ENCODE results near the gene CHORDC1. TPM values are rescaled to one million over a fixed set of nuclear protein-coding genes. Genes with fewer than 3 reads are reported as not detected.

CHORDC1 gene
- polyA plus RNA-seq, 1 donor (not counting 4 experiments of a cell fraction or from before 2014, with no cell fraction given) = 50.7 TPM

DNA sequence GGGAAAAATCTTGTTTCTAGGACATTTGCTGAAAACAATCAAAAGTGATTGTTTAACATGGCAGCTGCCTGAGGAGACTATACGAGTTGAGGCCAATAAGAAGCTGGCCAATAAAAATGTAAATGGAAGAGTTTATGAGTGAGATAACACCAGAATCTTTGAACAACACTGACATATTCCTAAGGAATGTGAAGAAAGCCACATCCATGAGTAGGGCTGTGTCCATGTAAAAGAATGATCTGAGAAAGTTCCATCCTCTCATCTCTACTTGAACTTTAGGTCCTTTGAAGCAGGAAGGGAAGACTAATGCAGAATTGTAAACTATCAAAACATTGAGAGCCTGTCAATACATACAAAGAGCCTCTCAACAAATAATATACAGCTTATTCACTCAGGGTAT lies 6.9 kb upstream of the CHORDC1 start:
- Histone ChIP-seq H3K9me1 (ENCODE audit: control insufficient read depth, extremely low read depth, insufficient read depth, low read length) (no peaks in the 10 kb centered on the region), H3K4me3 (ENCODE audit: control insufficient read depth in 2 of 3, extremely low read depth in 1 of 3, insufficient read depth in 2 of 3, low read depth in 1 of 3, low read length in 3 of 3) (no peak overlapping the region), H3K79me2 (ENCODE audit: control insufficient read depth, insufficient read depth, low read length) (no peaks in the 10 kb centered on the region), H3K27me3 (ENCODE audit: control insufficient read depth, extremely low read depth, insufficient read depth, low read length) (no peaks in the 10 kb centered on the region), H2AFZ (ENCODE audit: control insufficient read depth, low read length) (no peak overlapping the region), H3K27ac (ENCODE audit: control insufficient read depth, insufficient read depth, low read length) (no peak overlapping the region), H3K4me2 (ENCODE audit: control insufficient read depth, extremely low read depth, insufficient read depth, low read depth, low read length) (no peak overlapping the region), H3K9ac (ENCODE audit: control insufficient read depth, extremely low read depth, insufficient read depth, low read length) (no peak overlapping the region), H3K9me3 (ENCODE audit: control insufficient read depth, low read depth, low read length) (no peaks in the 10 kb centered on the region), H4K20me1 (ENCODE audit: control insufficient read depth, extremely low read depth, insufficient read depth, low read length) (no peaks in the 10 kb centered on the region), H3K4me1 (ENCODE audit: control insufficient read depth, extremely low read depth, insufficient read depth, low read length) (no peaks in the 10 kb centered on the region), H3K36me3 (ENCODE audit: control insufficient read depth in 2 of 2, extremely low read depth in 1 of 2, insufficient read depth in 2 of 2, low read length in 2 of 2) (no peaks in the 10 kb centered on the region)
- dilution Hi-C loops (cut with MboI; ENCODE audit: extremely low pct_ligation_motif_present, low sequenced_read_pairs) = no loop called here
- FAIRE-seq (no peak), DNase-seq (ENCODE audit: low read depth, low spot score) (no peak)
- TF ChIP-seq, protein P1, sequence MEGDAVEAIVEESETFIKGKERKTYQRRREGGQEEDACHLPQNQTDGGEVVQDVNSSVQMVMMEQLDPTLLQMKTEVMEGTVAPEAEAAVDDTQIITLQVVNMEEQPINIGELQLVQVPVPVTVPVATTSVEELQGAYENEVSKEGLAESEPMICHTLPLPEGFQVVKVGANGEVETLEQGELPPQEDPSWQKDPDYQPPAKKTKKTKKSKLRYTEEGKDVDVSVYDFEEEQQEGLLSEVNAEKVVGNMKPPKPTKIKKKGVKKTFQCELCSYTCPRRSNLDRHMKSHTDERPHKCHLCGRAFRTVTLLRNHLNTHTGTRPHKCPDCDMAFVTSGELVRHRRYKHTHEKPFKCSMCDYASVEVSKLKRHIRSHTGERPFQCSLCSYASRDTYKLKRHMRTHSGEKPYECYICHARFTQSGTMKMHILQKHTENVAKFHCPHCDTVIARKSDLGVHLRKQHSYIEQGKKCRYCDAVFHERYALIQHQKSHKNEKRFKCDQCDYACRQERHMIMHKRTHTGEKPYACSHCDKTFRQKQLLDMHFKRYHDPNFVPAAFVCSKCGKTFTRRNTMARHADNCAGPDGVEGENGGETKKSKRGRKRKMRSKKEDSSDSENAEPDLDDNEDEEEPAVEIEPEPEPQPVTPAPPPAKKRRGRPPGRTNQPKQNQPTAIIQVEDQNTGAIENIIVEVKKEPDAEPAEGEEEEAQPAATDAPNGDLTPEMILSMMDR (optimal IDR thresholded peaks at IDR 0.05 in 1 of 3, IDR thresholded peaks at IDR 0.05 in 1 of 3, conservative IDR thresholded peaks at IDR 0.05 in 1 of 3; ENCODE audit: extremely low read depth in 1 of 3, insufficient read depth in 2 of 3, low read length in 3 of 3) = no peak
- TF ChIP-seq EZH2 (IDR thresholded peaks at IDR 0.05; ENCODE audit: low read length) = no peak

DNA sequence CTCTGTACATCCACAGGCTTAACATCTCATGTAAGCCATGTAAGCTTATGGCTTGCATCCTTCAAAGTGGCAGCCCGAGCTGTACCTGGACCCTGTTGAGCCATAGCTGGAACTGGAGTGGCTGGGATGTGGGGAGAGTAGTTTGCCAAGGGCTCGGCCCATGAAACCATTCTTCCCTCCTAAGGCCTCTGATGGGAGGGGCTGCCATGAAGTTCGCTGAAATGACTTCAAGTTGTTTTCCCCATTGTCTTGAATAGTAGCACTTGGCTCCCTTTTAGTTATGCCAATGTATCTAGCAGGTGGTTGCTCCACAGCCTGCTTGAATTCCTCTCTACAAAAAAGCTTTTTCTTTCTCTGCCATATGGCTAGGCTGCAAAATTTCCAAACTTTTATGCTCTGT lies 5.2 kb upstream of the CHORDC1 start:
- Histone ChIP-seq H3K79me2 (ENCODE audit: control insufficient read depth, insufficient read depth, low read length) (peaks cover 5% of the 10 kb centered on the region), H3K36me3 (ENCODE audit: control insufficient read depth in 2 of 2, extremely low read depth in 1 of 2, insufficient read depth in 2 of 2, low read length in 2 of 2) (no peaks in the 10 kb centered on the region), H3K9ac (ENCODE audit: control insufficient read depth, extremely low read depth, insufficient read depth, low read length) (no peak overlapping the region), H3K9me1 (ENCODE audit: control insufficient read depth, extremely low read depth, insufficient read depth, low read length) (no peaks in the 10 kb centered on the region), H3K4me1 (ENCODE audit: control insufficient read depth, extremely low read depth, insufficient read depth, low read length) (peaks cover 2% of the 10 kb centered on the region), H3K27me3 (ENCODE audit: control insufficient read depth, extremely low read depth, insufficient read depth, low read length) (no peaks in the 10 kb centered on the region), H3K9me3 (ENCODE audit: control insufficient read depth, low read depth, low read length) (no peaks in the 10 kb centered on the region), H4K20me1 (ENCODE audit: control insufficient read depth, extremely low read depth, insufficient read depth, low read length) (no peaks in the 10 kb centered on the region), H3K4me3 (ENCODE audit: control insufficient read depth in 2 of 3, extremely low read depth in 1 of 3, insufficient read depth in 2 of 3, low read depth in 1 of 3, low read length in 3 of 3) (no peak overlapping the region), H3K27ac (ENCODE audit: control insufficient read depth, insufficient read depth, low read length) (no peak overlapping the region), H3K4me2 (ENCODE audit: control insufficient read depth, extremely low read depth, insufficient read depth, low read depth, low read length) (no peak overlapping the region), H2AFZ (ENCODE audit: control insufficient read depth, low read length) (no peak overlapping the region)
- no peak for DNase-seq (ENCODE audit: low read depth, low spot score)
- no peak for FAIRE-seq
- TF ChIP-seq, protein P1 (optimal IDR thresholded peaks at IDR 0.05 in 1 of 3, IDR thresholded peaks at IDR 0.05 in 1 of 3, conservative IDR thresholded peaks at IDR 0.05 in 1 of 3; ENCODE audit: extremely low read depth in 1 of 3, insufficient read depth in 2 of 3, low read length in 3 of 3) = no peak
- no peak for TF ChIP-seq EZH2 (IDR thresholded peaks at IDR 0.05; ENCODE audit: low read length)
- dilution Hi-C loops (cut with MboI; ENCODE audit: extremely low pct_ligation_motif_present, low sequenced_read_pairs) = no loop called here
